ENCODE results near the gene NRDE2. TPM values are rescaled to one million over a fixed set of nuclear protein-coding genes. Genes with fewer than 3 reads are reported as not detected.

The NRDE2 gene
- total RNA-seq, 4 donors from 2014 or later: 6.3 to 15.4 (median 8.9) TPM

DNA sequence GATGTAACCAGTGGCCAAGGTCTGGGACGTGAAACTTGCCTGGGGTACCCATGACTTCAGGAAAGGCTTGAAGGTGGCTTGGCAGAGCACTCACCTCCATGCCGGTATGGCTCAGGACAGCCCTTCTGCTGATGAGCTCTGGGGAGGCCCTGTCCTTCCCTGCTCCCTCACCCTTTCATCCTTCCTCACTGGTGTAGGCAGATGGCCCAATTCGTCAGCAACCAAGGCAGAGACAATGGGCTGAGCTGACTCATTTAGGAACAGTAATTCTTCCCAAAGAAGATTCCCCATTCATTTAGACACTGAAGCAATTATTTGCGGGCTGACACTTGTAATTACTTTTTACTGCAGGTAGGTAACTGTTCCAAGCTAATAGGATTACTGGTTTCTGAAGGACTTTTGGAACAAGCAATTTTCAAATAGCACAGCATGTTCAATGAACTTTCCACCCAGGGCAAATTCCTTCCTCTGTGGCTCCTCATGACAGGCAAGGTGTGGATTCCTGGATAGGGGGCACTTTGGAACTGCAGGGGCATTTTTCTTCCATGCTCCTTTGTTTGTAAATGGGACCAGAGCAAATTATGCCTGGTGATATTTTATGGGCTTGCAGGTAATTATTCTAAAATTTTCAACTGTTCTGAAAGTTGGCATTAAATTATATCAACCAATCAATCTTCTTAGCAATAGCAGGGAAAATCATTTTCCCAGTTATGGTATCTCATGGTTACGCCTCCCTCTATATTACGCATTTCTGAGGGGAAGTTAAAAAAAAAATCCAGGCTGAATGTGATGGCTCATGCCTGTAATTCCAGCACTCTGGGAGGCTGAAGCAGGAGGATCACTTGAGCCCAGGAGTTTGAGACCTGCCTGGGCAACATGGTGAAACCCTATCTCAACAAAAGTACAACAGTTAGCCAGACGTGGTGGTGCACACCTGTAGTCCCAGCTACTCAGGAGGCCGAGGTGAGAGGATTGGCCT lies 24.1 kb upstream of the NRDE2 start:
- no peak for ATAC-seq (ENCODE audit: low FRiP score)
- TF ChIP-seq CTCF (IDR thresholded peaks at IDR 0.05): no peak
- DNase-seq (ENCODE audit: low spot score): no peak

DNA sequence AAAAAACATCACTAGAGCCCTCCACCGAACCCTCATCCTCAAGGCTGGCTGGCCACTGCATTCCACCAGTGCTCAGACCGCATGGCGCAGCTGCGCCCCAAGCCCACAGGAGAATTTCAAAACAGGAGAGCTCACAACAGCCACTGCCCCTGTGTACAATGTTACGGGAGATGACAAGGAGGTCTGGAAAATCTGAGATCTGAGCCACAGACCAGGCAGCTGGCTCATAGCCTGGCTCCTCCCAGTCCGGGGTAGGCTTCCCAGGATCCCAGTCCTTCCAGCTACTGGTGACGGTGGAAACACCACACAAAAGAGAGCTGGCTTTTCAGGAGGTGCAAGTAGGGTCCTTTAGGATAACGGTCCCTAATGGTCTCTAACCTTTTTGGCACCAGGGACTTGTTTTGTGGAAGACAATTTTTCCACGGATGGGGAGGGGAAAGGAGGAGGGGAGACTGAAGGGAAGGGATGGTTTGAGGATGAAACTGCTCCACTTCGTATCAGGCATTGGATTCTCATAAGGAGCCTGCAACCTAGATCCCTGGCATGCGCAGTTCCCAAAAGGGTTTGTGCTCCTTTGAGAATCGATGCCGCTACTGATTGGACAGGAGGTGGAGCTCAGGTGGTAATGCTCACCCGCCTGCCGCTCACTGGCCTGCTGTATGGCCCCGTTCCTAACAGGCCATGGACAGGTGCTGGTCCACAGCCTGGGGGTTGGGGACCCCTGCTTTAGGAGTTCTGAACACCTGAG lies 23.0 kb upstream of the NRDE2 start:
- no peak for DNase-seq (ENCODE audit: low spot score)

GRCh38 chr14:90349739-90350138 lies 18.0 kb upstream of the NRDE2 start:
- ATAC-seq (ENCODE audit: low FRiP score) (no peak), DNase-seq (ENCODE audit: low spot score) (no peak)
- TF ChIP-seq CTCF (IDR thresholded peaks at IDR 0.05): no peak

More for the DNA sequence above, 23.0 kb upstream of the NRDE2 start:
- no peak for ATAC-seq (ENCODE audit: low FRiP score)
- TF ChIP-seq CTCF (IDR thresholded peaks at IDR 0.05): no peak

DNA sequence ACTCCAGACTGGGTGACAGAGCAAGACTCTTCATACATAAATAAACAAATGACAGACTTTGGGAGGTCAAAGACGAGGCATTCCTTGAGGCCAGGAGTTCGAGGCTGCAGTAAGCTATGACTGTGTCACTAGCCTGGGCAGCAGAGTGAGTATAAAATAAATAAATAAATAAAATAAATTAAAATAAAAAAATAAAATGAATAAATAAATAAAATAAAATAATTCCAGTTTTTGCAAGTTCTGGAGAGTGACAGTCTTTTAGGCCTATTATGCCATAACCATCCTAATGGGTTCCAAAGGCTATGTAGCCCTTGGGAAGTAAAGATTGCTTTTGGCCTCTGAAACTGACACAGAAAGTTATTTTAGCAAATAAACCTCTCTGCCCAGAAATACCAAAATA lies 16.5 kb upstream of the NRDE2 start:
- no peak for ATAC-seq (ENCODE audit: low FRiP score)
- DNase-seq (ENCODE audit: low spot score): no peak
- no peak for TF ChIP-seq CTCF (IDR thresholded peaks at IDR 0.05)

- DNase-seq (ENCODE audit: low spot score) (no peak), ATAC-seq (ENCODE audit: low FRiP score) (no peak)
- no peak for TF ChIP-seq CTCF (IDR thresholded peaks at IDR 0.05)
Observed at GRCh38 chr14:90345239-90345557, 13.5 kb upstream of the NRDE2 start.

- TF ChIP-seq CTCF (IDR thresholded peaks at IDR 0.05): no peak
- DNase-seq (ENCODE audit: low spot score): no peak
- no peak for ATAC-seq (ENCODE audit: low FRiP score)
Observed at GRCh38 chr14:90344331-90345238, 12.8 kb upstream of the NRDE2 start.
